GM12865 (cell line): ENCODE measurements around the gene FAM184A.
A peak's percentile ranks its signal among the peaks of the same experiment; 100 is the strongest.

Experiments used
- DNase-seq: peaks from one replicate; pipeline ENCODE4 v3.0.0; 2010; ENCODE audit warnings: low read depth
- H3K4me3 ChIP-seq: 2 replicates; pipeline ENCODE4 v1.5.1; 2011; ENCODE audit warnings: mild to moderate bottlenecking, low read depth, low read length, control low read depth
- CTCF ChIP-seq: IDR thresholded peaks from 2 replicates; pipeline ENCODE4 v1.5.1; 2011; ENCODE audit warnings: low read length, control low read depth, low read depth, inconsistent platforms; ENCODE audit not compliant: insufficient read depth; ENCODE audit errors: missing control alignments

The FAM184A gene

DNA sequence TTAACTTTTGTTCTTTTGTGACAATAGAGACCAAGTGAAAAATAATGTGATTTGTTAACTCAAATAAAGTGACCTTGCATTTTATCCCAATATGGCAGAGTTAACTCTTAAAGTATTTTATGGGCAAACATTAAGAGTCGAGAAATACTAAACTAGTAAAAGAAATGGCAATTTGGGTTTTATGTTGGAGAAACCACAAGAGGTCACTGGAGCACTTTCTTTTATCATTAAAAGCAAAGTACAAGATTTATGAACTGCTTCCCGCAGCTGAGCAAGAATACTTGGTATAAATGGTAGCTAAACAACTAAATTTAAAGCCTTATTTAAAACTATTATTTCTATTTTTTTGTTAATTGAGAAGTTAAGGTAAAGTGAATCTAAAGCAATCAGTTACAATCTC, 110.0 kb downstream of the FAM184A start:
- no peak overlapping the region for H3K4me3 ChIP-seq
- TF ChIP-seq CTCF = peak; percentile 12
- DNase-seq = peak; percentile 32

DNA sequence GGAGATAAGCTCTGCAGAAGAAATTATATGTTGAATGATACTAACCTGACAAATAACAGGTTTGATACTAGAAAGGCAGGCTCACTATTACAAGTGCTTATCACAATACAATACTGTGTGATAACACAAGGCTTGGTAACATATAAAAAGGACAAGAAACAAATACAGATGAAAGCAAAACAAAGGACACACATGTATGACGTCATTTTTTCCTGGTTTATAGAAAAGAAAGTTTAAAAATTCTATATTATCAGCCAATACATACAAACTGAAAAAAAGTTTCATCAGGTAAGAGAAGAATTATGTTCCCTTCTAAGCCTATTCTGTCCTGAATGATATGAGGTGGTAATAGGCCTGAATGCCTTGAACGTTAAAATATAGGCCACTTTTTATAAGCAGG, 111.2 kb downstream of the FAM184A start:
- no peak for DNase-seq
- no peak for TF ChIP-seq CTCF
- no peak overlapping the region for H3K4me3 ChIP-seq

GRCh38 chr6:118965843-118966370, 112.6 kb downstream of the FAM184A start:
- no peak for TF ChIP-seq CTCF
- DNase-seq = no peak
- H3K4me3 ChIP-seq = no peak overlapping the region

DNA sequence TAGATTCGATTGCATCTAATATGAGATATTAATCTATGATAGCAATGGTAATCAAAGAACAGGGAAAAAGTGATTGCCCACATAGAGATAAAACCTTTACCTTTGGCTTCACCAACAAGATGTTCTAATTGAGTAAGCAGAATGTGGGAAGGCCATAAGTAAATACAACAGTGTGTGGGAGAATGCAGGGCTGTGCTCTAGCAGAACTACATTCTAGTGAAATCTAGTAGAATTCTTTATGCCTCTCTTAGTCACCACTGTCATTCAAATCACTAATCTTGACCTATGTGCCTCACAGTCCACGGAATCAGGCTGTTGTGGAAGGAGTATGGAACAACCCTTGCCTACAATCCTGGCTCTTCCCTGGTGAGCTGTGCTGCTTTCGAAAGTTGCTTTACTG, 113.1 kb downstream of the FAM184A start:
- no peak for TF ChIP-seq CTCF
- no peak overlapping the region for H3K4me3 ChIP-seq
- no peak for DNase-seq

DNA sequence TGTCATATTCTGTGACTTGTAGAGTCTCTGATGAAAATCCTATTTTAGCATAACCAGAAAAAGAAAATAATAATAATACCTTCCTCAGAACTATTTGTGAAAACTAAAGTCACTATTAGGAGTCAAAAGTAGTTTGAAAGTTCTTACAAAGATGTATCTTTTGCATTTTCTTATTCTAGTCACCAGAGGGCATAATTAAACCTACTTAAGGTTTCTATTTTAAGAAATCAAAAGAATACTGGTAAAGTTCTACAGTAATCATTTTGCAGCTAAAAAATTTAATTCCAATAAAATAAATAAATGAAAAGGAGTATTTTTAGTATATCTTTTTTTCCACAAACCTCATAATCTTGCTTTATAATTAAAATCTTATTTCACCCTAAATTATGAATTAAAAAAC, 115.5 kb downstream of the FAM184A start:
- no peak overlapping the region for H3K4me3 ChIP-seq
- no peak for DNase-seq
- no peak for TF ChIP-seq CTCF

- no peak for DNase-seq
Observed at GRCh38 chr6:118959903-118960302, 118.6 kb downstream of the FAM184A start.

DNA sequence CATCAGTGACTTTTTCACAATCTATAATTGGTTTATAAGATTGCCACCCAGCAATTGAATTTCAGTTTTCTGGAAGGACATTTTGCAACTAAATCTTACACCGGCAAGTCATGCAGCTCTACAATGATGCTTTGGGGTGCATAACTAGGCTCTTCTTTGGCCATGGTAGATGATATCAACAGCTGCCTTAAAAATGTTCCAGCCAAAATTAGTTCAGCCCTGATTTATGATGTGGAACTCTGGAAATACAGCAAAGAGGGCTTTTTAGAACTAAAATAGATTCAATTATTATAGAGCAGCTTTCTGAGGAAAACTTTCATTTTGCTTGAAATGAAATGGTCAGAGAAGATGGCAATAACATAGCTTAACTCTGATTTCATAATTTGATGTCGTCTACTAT, 125.1 kb downstream of the FAM184A start:
- H3K4me3 ChIP-seq = no peak overlapping the region
- DNase-seq = no peak
- no peak for TF ChIP-seq CTCF

More at GRCh38 chr6:118959903-118960302, 118.6 kb downstream of the FAM184A start:
- H3K4me3 ChIP-seq = no peak overlapping the region
- TF ChIP-seq CTCF = no peak
